Thoracic aorta (tissue), 2 donors: ENCODE measurements around the gene PDX1. TPM values are rescaled to one million over a fixed set of nuclear protein-coding genes. Genes with fewer than 3 reads are reported as not detected.
A peak's percentile ranks its signal among the peaks of the same experiment; 100 is the strongest.

Experiments
- ATAC-seq: fragments of 150-250 bp; one replicate; pipeline ENCODE4 v1.8.0; 2017; ENCODE audit warnings: low read depth; ENCODE audit not compliant: insufficient number of reproducible peaks, low FRiP score
- DNase-seq: peaks from one replicate; pipeline ENCODE4 v3.0.0-alpha.2; 2020; ENCODE audit warnings: low spot score
- H3K27ac ChIP-seq, 2 donors: fragments of 200-600 bp; sonication (generic); 1 replicate in 1 of 2; 2 replicates in 1 of 2; pipeline ENCODE4 v1.5.1; 2016; ENCODE audit warnings: mild to moderate bottlenecking in 2 of 2, moderate library complexity in 2 of 2
- H3K27me3 ChIP-seq: fragments of 200-600 bp; sonication (generic); replicated peaks from 2 replicates; pipeline ENCODE4 v1.6.0; 2016; ENCODE audit warnings: mild to moderate bottlenecking; ENCODE audit not compliant: insufficient read depth
- H3K36me3 ChIP-seq: fragments of 200-600 bp; sonication (generic); one replicate; pipeline ENCODE4 v1.5.1; 2016
- H3K4me1 ChIP-seq, 2 donors: fragments of 200-600 bp; sonication (generic); 1 replicate in 1 of 2; 2 replicates in 1 of 2; pipeline versions ENCODE4 v1.5.1 to v1.6.0; 2016; ENCODE audit warnings: low read depth in 2 of 2, mild to moderate bottlenecking in 1 of 2; ENCODE audit not compliant: control insufficient read depth in 1 of 2
- H3K4me3 ChIP-seq: fragments of 200-600 bp; sonication (generic); 2 replicates; pipeline ENCODE4 v1.5.1; 2016; ENCODE audit warnings: mild to moderate bottlenecking
- H3K9me3 ChIP-seq: fragments of 200-600 bp; sonication (generic); 2 replicates; pipeline ENCODE4 v1.5.1; 2016
- CTCF ChIP-seq: fragments of 200-600 bp; sonication (generic); IDR thresholded peaks from one replicate; pipeline ENCODE4 v1.5.1; 2019; ENCODE audit warnings: antibody characterized with exemption
- total RNA-seq, 2 donors: library from RNA; depleted of rRNA; stranded (reverse); fragments of >200 nt; gene quantifications; one replicate each; pipeline versions ENCODE4 v1.1.0 to v1.2.3, GENCODE V29; 2016

PDX1 gene
- total RNA-seq, 2 donors from 2014 or later, result 0.28 TPM; not detected in 1

- Histone ChIP-seq H3K36me3 (no peaks in the 10 kb centered on the region), H3K4me3 (no peak overlapping the region), H3K4me1 (peaks cover 17 to 24% of the 10 kb centered on the region in 2 donors), H3K27ac (no peak overlapping the region), H3K9me3 (no peaks in the 10 kb centered on the region), H3K27me3 (no peaks in the 10 kb centered on the region)
- no peak for TF ChIP-seq CTCF
- ATAC-seq, result no peak
- DNase-seq, result no peak
Observed at GRCh38 chr13:27915301-27916207, 4.2 kb upstream of the PDX1 start.

- no peak for ATAC-seq
- no peak for TF ChIP-seq CTCF
- H3K9me3 ChIP-seq, result no peaks in the 10 kb centered on the region
- H3K36me3 ChIP-seq, result no peaks in the 10 kb centered on the region
- H3K27ac ChIP-seq, result no peak overlapping the region
- H3K27me3 ChIP-seq, result peaks cover 7% of the 10 kb centered on the region
- H3K4me3 ChIP-seq, result peak overlapping the region; percentile 47
- peaks cover 22 to 42% of the 10 kb centered on the region in 2 donors for H3K4me1 ChIP-seq
- no peak for DNase-seq
Observed at GRCh38 chr13:27917121-27917947, 2.5 kb upstream of the PDX1 start.

GRCh38 chr13:27918041-27918917 lies 1.5 kb upstream of the PDX1 start:
- H3K9me3 ChIP-seq, result no peaks in the 10 kb centered on the region
- no peak for TF ChIP-seq CTCF
- DNase-seq (no peak), ATAC-seq (no peak)
- peak overlapping the region in 1 of 2 donors; percentile 21 for H3K27ac ChIP-seq
- peaks cover 22 to 45% of the 10 kb centered on the region in 2 donors for H3K4me1 ChIP-seq
- peaks cover 7% of the 10 kb centered on the region for H3K27me3 ChIP-seq
- H3K4me3 ChIP-seq, result peak overlapping the region; percentile 47
- no peaks in the 10 kb centered on the region for H3K36me3 ChIP-seq

GRCh38 chr13:27918918-27919658 lies 712 bp upstream of the PDX1 start:
- peaks cover 7% of the 10 kb centered on the region for H3K27me3 ChIP-seq
- no peaks in the 10 kb centered on the region for H3K36me3 ChIP-seq
- H3K9me3 ChIP-seq, result no peaks in the 10 kb centered on the region
- no peak for ATAC-seq
- H3K4me1 ChIP-seq, result peaks cover 22 to 45% of the 10 kb centered on the region in 2 donors
- no peak overlapping the region for H3K27ac ChIP-seq
- peak overlapping the region; percentile 67 for H3K4me3 ChIP-seq
- TF ChIP-seq CTCF, result no peak
- DNase-seq, result no peak
